Activated CD8-positive, alpha-beta memory T cell treated with anti-CD3 and anti-CD28 coated beads, Interleukin-2, amount 50 U/mL, for 1 hour (primary cell): ENCODE results near the gene C6orf132.

Source experiments
- DNase-seq: peaks from one replicate; pipeline ENCODE4 v3.0.0-alpha.2; 2020; ENCODE audit errors: extremely low read depth

The C6orf132 gene

GRCh38 chr6:42078386-42078785 lies 64.0 kb downstream of the C6orf132 start:
- no peak for DNase-seq

GRCh38 chr6:42075159-42075838 lies 67.1 kb downstream of the C6orf132 start:
- DNase-seq = peak; percentile 5

GRCh38 chr6:42073287-42073686 lies 69.1 kb downstream of the C6orf132 start:
- no peak for DNase-seq

GRCh38 chr6:42071881-42072583 lies 70.4 kb downstream of the C6orf132 start:
- DNase-seq = no peak

- DNase-seq = no peak
Measured at GRCh38 chr6:42068872-42069522, 73.4 kb downstream of the C6orf132 start.

- no peak for DNase-seq
Measured at GRCh38 chr6:42068173-42068572, 74.2 kb downstream of the C6orf132 start.

- DNase-seq = no peak
Measured at GRCh38 chr6:42066156-42066675, 76.2 kb downstream of the C6orf132 start.

GRCh38 chr6:42059743-42060142 lies 82.7 kb downstream of the C6orf132 start:
- DNase-seq = no peak

GRCh38 chr6:42053601-42054000 lies 88.8 kb downstream of the C6orf132 start:
- no peak for DNase-seq

- no peak for DNase-seq
Measured at GRCh38 chr6:42051268-42051653, 91.2 kb downstream of the C6orf132 start.
